H1 (cell line): ENCODE data around the gene SCOC. TPM values are rescaled to one million over a fixed set of nuclear protein-coding genes. Genes with fewer than 3 reads are reported as not detected.

Experiments
- CTCF ChIA-PET: fragments of 300-600 bp; sonication (Branson Sonifier 250); formaldehyde crosslinking; loops from one replicate; lab custom pipeline; 2021; ENCODE audit not compliant: partially characterized antibody; lab: Charles Lee
- POLR2A ChIA-PET: fragments of 300-600 bp; sonication (Branson Sonifier 250); formaldehyde crosslinking; loops from one replicate; lab custom pipeline; 2021; ENCODE audit warnings: inconsistent platforms; ENCODE audit not compliant: partially characterized antibody; lab: Charles Lee
- DNase-seq, 2 experiments: peaks; one replicate each; pipeline versions ENCODE4 v3.0.0 to v3.0.0-alpha.2; 2010 to 2022; ENCODE audit warnings: low spot score in 2 of 2, low read depth in 1 of 2, mixed read lengths in 1 of 2
- FAIRE-seq: peaks from 2 replicates; lab custom pipeline; 2011; peaks lifted over from hg19 to GRCh38; lab: Jason Lieb, UNC
- H2AFZ ChIP-seq: 2 replicates; pipeline ENCODE4 v1.8.1; 2012; ENCODE audit warnings: low read length, inconsistent platforms
- H2AK5ac ChIP-seq: 2 replicates; pipeline ENCODE4 v1.6.1; 2013; ENCODE audit warnings: low read depth, low read length
- H2BK120ac ChIP-seq: replicated peaks from 2 replicates; pipeline ENCODE3; 2013; ENCODE audit warnings: low read depth, low read length, inconsistent platforms
- H2BK12ac ChIP-seq: 2 replicates; pipeline ENCODE4 v1.6.1; 2013; ENCODE audit warnings: low read depth, low read length
- H2BK15ac ChIP-seq: 2 replicates; pipeline ENCODE4 v1.6.1; 2013; ENCODE audit warnings: low read length
- H2BK20ac ChIP-seq: 2 replicates; pipeline ENCODE4 v1.6.1; 2013; ENCODE audit warnings: low read length
- H2BK5ac ChIP-seq: 2 replicates; pipeline ENCODE4 v1.6.1; 2013; ENCODE audit warnings: low read depth, low read length
- H3K14ac ChIP-seq: 2 replicates; pipeline ENCODE4 v1.6.1; 2013; ENCODE audit warnings: inconsistent platforms; ENCODE audit not compliant: insufficient read length
- H3K18ac ChIP-seq: 2 replicates; pipeline ENCODE4 v1.6.1; 2013; ENCODE audit warnings: low read length; ENCODE audit errors: extremely low read depth
- H3K23ac ChIP-seq: 2 replicates; pipeline ENCODE4 v1.6.1; 2013; ENCODE audit warnings: inconsistent platforms; ENCODE audit not compliant: insufficient read length
- H3K23me2 ChIP-seq: 2 replicates; pipeline ENCODE4 v1.6.1; 2013; ENCODE audit warnings: low read depth, low read length
- H3K27ac ChIP-seq: 2 replicates; pipeline ENCODE4 v1.6.1; 2011; ENCODE audit warnings: low read depth, low read length, inconsistent platforms
- H3K27me3 ChIP-seq, 4 experiments: replicated peaks in 1 of 4; 1 replicate in 1 of 4; 2 replicates in 3 of 4; pipeline versions ENCODE4 v1.6.1 to v1.8.1; 2011 to 2013; ENCODE audit warnings: low read length in 3 of 4, mild to moderate bottlenecking in 3 of 4, inconsistent platforms in 2 of 4, mixed read lengths in 2 of 4, moderate library complexity in 1 of 4; ENCODE audit not compliant: control insufficient read depth in 3 of 4, insufficient read depth in 3 of 4; ENCODE audit errors: extremely low read depth in 1 of 4
- H3K36me3 ChIP-seq, 4 experiments: 2 replicates each; pipeline versions ENCODE4 v1.6.1 to v1.8.1; 2011 to 2013; ENCODE audit warnings: mild to moderate bottlenecking in 4 of 4, low read length in 3 of 4, moderate library complexity in 2 of 4, control low read depth in 1 of 4, inconsistent platforms in 1 of 4; ENCODE audit not compliant: insufficient read depth in 4 of 4, control insufficient read depth in 2 of 4
- H3K4ac ChIP-seq: replicated peaks from 2 replicates; pipeline ENCODE3; 2013; ENCODE audit warnings: low read length, low read depth, mixed read lengths, inconsistent platforms; ENCODE audit not compliant: insufficient read length
- H3K4me1 ChIP-seq, 4 experiments: replicated peaks in 1 of 4; 1 replicate in 1 of 4; 2 replicates in 3 of 4; pipeline versions ENCODE4 v1.6.1 to v1.8.1; 2011 to 2013; ENCODE audit warnings: low read length in 3 of 4, inconsistent platforms in 2 of 4, mixed read lengths in 1 of 4; ENCODE audit not compliant: insufficient read depth in 4 of 4, control insufficient read depth in 3 of 4
- H3K4me2 ChIP-seq, 2 experiments: 2 replicates each; pipeline versions ENCODE4 v1.6.1 to v1.8.1; 2011 to 2013; ENCODE audit warnings: low read depth in 2 of 2, low read length in 2 of 2, control low read depth in 1 of 2, inconsistent platforms in 1 of 2, mild to moderate bottlenecking in 1 of 2; ENCODE audit not compliant: insufficient read depth in 1 of 2
- H3K4me3 ChIP-seq, 4 experiments: fragments of 200-600, 300-600 bp in 1 of 4; sonication (generic), shearing (Covaris generic), sonication (Bioruptor Twin) in 1 of 4; 2 replicates each; pipeline versions ENCODE4 v1.5.1 to v1.8.1; 2011 to 2016; ENCODE audit warnings: low read length in 4 of 4, low read depth in 3 of 4, control low read depth in 2 of 4, inconsistent platforms in 2 of 4, mild to moderate bottlenecking in 2 of 4, mixed read lengths in 1 of 4, moderate library complexity in 1 of 4; ENCODE audit not compliant: insufficient read depth in 2 of 4; ENCODE audit errors: extremely low read depth in 1 of 4
- H3K56ac ChIP-seq: replicated peaks from 2 replicates; pipeline ENCODE3; 2013; ENCODE audit warnings: low read depth, mild to moderate bottlenecking, mixed read lengths, low read length, inconsistent platforms; ENCODE audit not compliant: insufficient read length
- H3K79me1 ChIP-seq: 2 replicates; pipeline ENCODE4 v1.6.1; 2013; ENCODE audit warnings: low read depth, low read length, control low read depth
- H3K79me2 ChIP-seq, 2 experiments: 2 replicates each; pipeline versions ENCODE4 v1.6.1 to v1.8.1; 2012 to 2013; ENCODE audit warnings: low read length in 2 of 2, mild to moderate bottlenecking in 2 of 2, inconsistent platforms in 1 of 2; ENCODE audit not compliant: insufficient read depth in 2 of 2, control insufficient read depth in 1 of 2
- H3K9ac ChIP-seq, 4 experiments: replicated peaks in 1 of 4; 1 replicate in 1 of 4; 2 replicates in 3 of 4; pipeline versions ENCODE4 v1.6.1 to v1.8.1; 2011 to 2013; ENCODE audit warnings: low read depth in 3 of 4, low read length in 3 of 4, control low read depth in 2 of 4, mild to moderate bottlenecking in 2 of 4, moderate library complexity in 2 of 4, inconsistent platforms in 1 of 4; ENCODE audit errors: extremely low read depth in 1 of 4
- H3K9me3 ChIP-seq, 2 experiments: 2 replicates each; pipeline versions ENCODE4 v1.6.1 to v1.8.1; 2012 to 2013; ENCODE audit warnings: mild to moderate bottlenecking in 2 of 2, moderate library complexity in 2 of 2, control low read depth in 1 of 2, inconsistent platforms in 1 of 2, low read depth in 1 of 2, low read length in 1 of 2, mixed read lengths in 1 of 2; ENCODE audit not compliant: insufficient read depth in 2 of 2
- H4K20me1 ChIP-seq, 2 experiments: replicated peaks in 1 of 2; 2 replicates each; pipeline versions ENCODE3 to v1.8.1; 2011 to 2013; ENCODE audit warnings: inconsistent platforms in 2 of 2, low read length in 2 of 2, mild to moderate bottlenecking in 1 of 2; ENCODE audit not compliant: insufficient read depth in 2 of 2, control insufficient read depth in 1 of 2
- H4K5ac ChIP-seq: 2 replicates; pipeline ENCODE4 v1.6.1; 2013; ENCODE audit warnings: low read length, low read depth, mixed read lengths, inconsistent platforms; ENCODE audit not compliant: insufficient read length
- H4K8ac ChIP-seq: 2 replicates; pipeline ENCODE4 v1.8.0; 2013; ENCODE audit warnings: mild to moderate bottlenecking, moderate library complexity, low read length, inconsistent platforms; ENCODE audit not compliant: insufficient read depth; ENCODE audit errors: extremely low read depth
- H4K91ac ChIP-seq: replicated peaks from 2 replicates; pipeline ENCODE3; 2013; ENCODE audit warnings: low read length, mixed read lengths, inconsistent platforms; ENCODE audit not compliant: insufficient read length
- CBX5 ChIP-seq: fragments of 300-800, 300-1000 bp; sonication (generic); IDR thresholded peaks from 2 replicates; pipeline ENCODE4 v1.7.1; 2016; ENCODE audit warnings: antibody characterized with exemption, low read length, low read depth
- CREB1 ChIP-seq: IDR thresholded peaks from 2 replicates; pipeline ENCODE4 v1.6.1; 2012; ENCODE audit warnings: inconsistent platforms
- GTF2F1 ChIP-seq: IDR thresholded peaks from 2 replicates; pipeline ENCODE4 v1.6.1; 2012; ENCODE audit warnings: low read depth, low read length, improper control_type of control experiment, borderline replicate concordance
- PHF8 ChIP-seq: fragments of 200-600 bp; sonication (generic); conservative IDR thresholded peaks from 2 replicates; pipeline ENCODE4 v1.7.1; 2012; ENCODE audit warnings: low read depth, mild to moderate bottlenecking, inconsistent platforms, low read length, moderate library complexity
- TBP ChIP-seq: IDR thresholded peaks from 2 replicates; pipeline ENCODE4 v1.6.1; 2011; ENCODE audit warnings: low read depth, low read length, improper control_type of control experiment
- ZNF274 ChIP-seq: IDR thresholded peaks from 2 replicates; pipeline ENCODE4 v1.7.0; 2012; ENCODE audit warnings: low read length, borderline replicate concordance; ENCODE audit errors: extremely low read depth
- WGBS, 2 experiments: shearing (Covaris generic) in 1 of 2; methylation state at CpG; one replicate each; pipeline versions ENCODE4 v1.1.6 to v1.1.7; 2013 to 2015; ENCODE audit warnings: low lambda C conversion rate in 2 of 2, mixed read lengths in 2 of 2, inconsistent platforms in 1 of 2, low coverage in 1 of 2, missing lambda C conversion rate in 1 of 2; ENCODE audit not compliant: insufficient replicate concordance in 2 of 2, insufficient coverage in 1 of 2, insufficient read length in 1 of 2; ENCODE audit errors: extremely low coverage in 1 of 2, missing lambda C conversion rate in 1 of 2; 5-methylcytosine and 5-hydroxymethylcytosine counted together
- polyA plus RNA-seq, 7 experiments: library from polyadenylated mRNA; depleted of rRNA in 3 of 7; stranded (reverse) in 5 of 7; unstranded in 2 of 7; fragments of >200 nt in 5 of 7; fragments of 200-250 nt in 2 of 7; gene quantifications; 1 replicate in 5 of 7; 2 replicates in 1 of 7; 4 replicates in 1 of 7; pipeline versions ENCODE4 v1.2.1 to v1.2.3, GENCODE V29; 2011 to 2013; ENCODE audit warnings: missing spikeins in 2 of 7, mixed read lengths in 2 of 7
- total RNA-seq: library from RNA; stranded (reverse); fragmentation: NEBNext Ultra II Directional; extraction: Animal tissue kit (Norgen Biotek cat#: 25700); gene quantifications from 2 replicates; pipeline ENCODE4 v1.2.1, GENCODE V29; 2021

The SCOC gene
- total and polyA plus RNA-seq, 2 of the 8 experiments (the other 6 are each of a cell fraction or from before 2014, with no cell fraction given): 12.1 to 33.4 TPM

- no peak overlapping the region for H3K18ac ChIP-seq
- no peak overlapping the region for H2AFZ ChIP-seq
- no peak for FAIRE-seq
- no peaks in the 10 kb centered on the region for H3K36me3 ChIP-seq
- POLR2A ChIA-PET: interaction anchor here (0.6 kb wide), 1 partner anchor 22 kb away, joined by 3 read pairs; no protein-coding TSS in a partner anchor
- no peak overlapping the region for H3K14ac ChIP-seq
- H3K4me3 ChIP-seq: no peak overlapping the region
- H2BK20ac ChIP-seq: no peak overlapping the region
- no peak overlapping the region for H3K27ac ChIP-seq
- no peaks in the 10 kb centered on the region for H3K4me1 ChIP-seq
- no peak overlapping the region for H3K23ac ChIP-seq
- H2AK5ac ChIP-seq: no peak overlapping the region
- no peak overlapping the region for H2BK12ac ChIP-seq
- H3K4ac ChIP-seq: no peak overlapping the region
- H4K91ac ChIP-seq: no peak overlapping the region
- no peak overlapping the region for H3K56ac ChIP-seq
- CTCF ChIA-PET: interaction anchor here (0.7 to 3.0 kb wide), 7 partner anchors 11 to 677 kb away, joined by 3 to 15 read pairs (median 8); no protein-coding TSS in a partner anchor
- no peaks in the 10 kb centered on the region for H3K27me3 ChIP-seq
- TF ChIP-seq ZNF274: no peak
- no peak for TF ChIP-seq PHF8
- no peak for TF ChIP-seq CREB1
- TF ChIP-seq CBX5: no peak
- no peak for TF ChIP-seq TBP
- no peak for TF ChIP-seq GTF2F1
- H3K79me2 ChIP-seq: no peaks in the 10 kb centered on the region
- H3K79me1 ChIP-seq: no peaks in the 10 kb centered on the region
- 79% methylated on average over 5 of the region's 5 CpGs; no CpG with 5 or more reads in 1 of the 2 experiments for WGBS, 2 experiments
- DNase-seq: no peak
- H4K8ac ChIP-seq: no peak overlapping the region
- H2BK5ac ChIP-seq: no peak overlapping the region
- H4K5ac ChIP-seq: no peak overlapping the region
- H3K23me2 ChIP-seq: no peaks in the 10 kb centered on the region
- no peak overlapping the region for H3K9ac ChIP-seq
- no peaks in the 10 kb centered on the region for H4K20me1 ChIP-seq
- H3K9me3 ChIP-seq: no peaks in the 10 kb centered on the region
- H2BK120ac ChIP-seq: no peak overlapping the region
- no peak overlapping the region for H2BK15ac ChIP-seq
- H3K4me2 ChIP-seq: no peak overlapping the region
Observed at GRCh38 chr4:140331876-140332275, 41.6 kb upstream of the SCOC start.
